ENCODE results near the gene NCKAP5. TPM values are rescaled to one million over a fixed set of nuclear protein-coding genes. Genes with fewer than 3 reads are reported as not detected.

The NCKAP5 gene
- total and polyA plus RNA-seq, 2 experiments from 2014 or later = 2.2 to 5.5 TPM

DNA sequence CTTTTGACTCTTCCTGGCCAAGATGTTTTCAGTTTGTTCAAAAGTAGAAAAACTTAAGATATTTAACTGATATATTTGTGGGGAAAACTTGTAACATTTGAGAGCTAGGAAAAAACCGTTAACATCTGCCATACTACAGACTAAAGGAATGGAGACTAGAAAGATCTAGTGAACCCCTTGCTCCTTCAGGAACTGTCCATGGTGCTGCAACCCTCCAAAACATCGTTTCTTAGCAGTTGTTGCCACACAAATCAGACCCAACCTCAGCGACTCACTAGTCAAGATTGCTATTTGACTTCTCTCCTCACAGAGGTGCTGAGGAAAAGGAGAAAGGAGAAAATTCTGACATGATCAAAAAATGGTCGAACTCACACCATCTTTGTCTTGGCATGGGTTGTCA lies 504.5 kb downstream of the NCKAP5 start:
- no peaks in the 10 kb centered on the region for H3K9me2 ChIP-seq (replicated peaks; ENCODE audit: insufficient read depth)
- no peaks in the 10 kb centered on the region for H3K79me2 ChIP-seq
- no peak overlapping the region for H3K27ac ChIP-seq
- H3K36me3 ChIP-seq (replicated peaks; ENCODE audit: insufficient read depth, low read depth) = no peaks in the 10 kb centered on the region
- no peaks in the 10 kb centered on the region for H3K27me3 ChIP-seq
- DNase-seq (ENCODE audit: low spot score) = peak; percentile 70
- TF ChIP-seq EZH2 (IDR thresholded peaks at IDR 0.05; ENCODE audit: borderline replicate concordance) = no peak
- TF ChIP-seq EZH2phosphoT487 (IDR thresholded peaks at IDR 0.05; ENCODE audit: low read depth, severe bottlenecking, unreplicated experiment) = no peak
- TF ChIP-seq, protein P1, sequence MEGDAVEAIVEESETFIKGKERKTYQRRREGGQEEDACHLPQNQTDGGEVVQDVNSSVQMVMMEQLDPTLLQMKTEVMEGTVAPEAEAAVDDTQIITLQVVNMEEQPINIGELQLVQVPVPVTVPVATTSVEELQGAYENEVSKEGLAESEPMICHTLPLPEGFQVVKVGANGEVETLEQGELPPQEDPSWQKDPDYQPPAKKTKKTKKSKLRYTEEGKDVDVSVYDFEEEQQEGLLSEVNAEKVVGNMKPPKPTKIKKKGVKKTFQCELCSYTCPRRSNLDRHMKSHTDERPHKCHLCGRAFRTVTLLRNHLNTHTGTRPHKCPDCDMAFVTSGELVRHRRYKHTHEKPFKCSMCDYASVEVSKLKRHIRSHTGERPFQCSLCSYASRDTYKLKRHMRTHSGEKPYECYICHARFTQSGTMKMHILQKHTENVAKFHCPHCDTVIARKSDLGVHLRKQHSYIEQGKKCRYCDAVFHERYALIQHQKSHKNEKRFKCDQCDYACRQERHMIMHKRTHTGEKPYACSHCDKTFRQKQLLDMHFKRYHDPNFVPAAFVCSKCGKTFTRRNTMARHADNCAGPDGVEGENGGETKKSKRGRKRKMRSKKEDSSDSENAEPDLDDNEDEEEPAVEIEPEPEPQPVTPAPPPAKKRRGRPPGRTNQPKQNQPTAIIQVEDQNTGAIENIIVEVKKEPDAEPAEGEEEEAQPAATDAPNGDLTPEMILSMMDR (IDR thresholded peaks at IDR 0.05; ENCODE audit: poor library complexity) = no peak
- no peaks in the 10 kb centered on the region for H3K4me1 ChIP-seq (ENCODE audit: insufficient read depth)
- no peak overlapping the region for H3K4me2 ChIP-seq
- H2AFZ ChIP-seq = no peak overlapping the region
- H3K4me3 ChIP-seq = no peak overlapping the region
- 25% methylated on average over 4 of the region's 4 CpGs for WGBS (ENCODE audit: low lambda C conversion rate, missing lambda C conversion rate)
- H4K20me1 ChIP-seq (ENCODE audit: insufficient read depth, poor library complexity, severe bottlenecking) = no peaks in the 10 kb centered on the region
- H3K9me3 ChIP-seq (ENCODE audit: low read depth) = no peaks in the 10 kb centered on the region

DNA sequence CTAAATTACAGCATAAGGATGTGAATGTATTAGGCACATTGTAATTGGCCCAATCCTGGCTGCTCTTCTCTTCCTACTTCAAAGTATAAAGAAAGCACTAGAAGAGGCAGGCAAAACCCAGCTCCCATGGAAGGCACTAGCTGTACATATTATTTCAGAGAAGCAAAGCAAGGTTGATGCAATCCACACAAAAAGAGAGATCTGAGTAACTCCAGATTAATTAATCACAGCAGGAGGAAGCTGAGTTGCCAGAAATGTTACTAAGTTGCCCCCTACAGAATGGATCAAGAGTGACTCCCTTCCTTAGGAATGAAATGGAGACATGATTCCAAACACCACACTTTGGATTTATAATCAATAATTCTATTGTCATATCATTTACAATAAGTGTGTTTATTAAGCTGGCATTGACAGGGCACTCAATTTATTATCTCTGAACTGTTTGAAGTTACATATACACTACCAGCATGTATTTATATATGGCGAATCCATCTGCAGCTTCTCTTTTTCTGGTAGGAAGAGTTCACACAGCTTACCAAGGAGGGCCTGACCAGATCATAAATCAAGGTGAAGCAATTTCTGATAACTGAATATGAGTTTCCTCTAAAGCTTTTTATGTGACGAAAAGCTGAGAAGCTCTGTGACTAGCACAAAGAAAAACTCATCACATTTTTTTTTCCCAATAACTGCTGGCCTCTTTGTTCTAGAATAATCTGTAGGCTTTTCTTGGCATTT lies 505.2 kb downstream of the NCKAP5 start:
- 98% methylated on average over 2 of the region's 2 CpGs for WGBS (ENCODE audit: low lambda C conversion rate, missing lambda C conversion rate)
- TF ChIP-seq EZH2 (IDR thresholded peaks at IDR 0.05; ENCODE audit: borderline replicate concordance) (no peak), EZH2phosphoT487 (IDR thresholded peaks at IDR 0.05; ENCODE audit: low read depth, severe bottlenecking, unreplicated experiment) (no peak)
- TF ChIP-seq, protein P1 (IDR thresholded peaks at IDR 0.05; ENCODE audit: poor library complexity) = no peak
- Histone ChIP-seq H3K4me3 (no peak overlapping the region), H3K4me1 (ENCODE audit: insufficient read depth) (no peaks in the 10 kb centered on the region), H3K27ac (no peak overlapping the region), H3K36me3 (replicated peaks; ENCODE audit: insufficient read depth, low read depth) (no peaks in the 10 kb centered on the region), H2AFZ (no peak overlapping the region), H3K9me2 (replicated peaks; ENCODE audit: insufficient read depth) (no peaks in the 10 kb centered on the region), H3K4me2 (no peak overlapping the region), H3K79me2 (no peaks in the 10 kb centered on the region), H4K20me1 (ENCODE audit: insufficient read depth, poor library complexity, severe bottlenecking) (no peaks in the 10 kb centered on the region), H3K27me3 (no peaks in the 10 kb centered on the region), H3K9me3 (ENCODE audit: low read depth) (no peaks in the 10 kb centered on the region)
- no peak for DNase-seq (ENCODE audit: low spot score)

DNA sequence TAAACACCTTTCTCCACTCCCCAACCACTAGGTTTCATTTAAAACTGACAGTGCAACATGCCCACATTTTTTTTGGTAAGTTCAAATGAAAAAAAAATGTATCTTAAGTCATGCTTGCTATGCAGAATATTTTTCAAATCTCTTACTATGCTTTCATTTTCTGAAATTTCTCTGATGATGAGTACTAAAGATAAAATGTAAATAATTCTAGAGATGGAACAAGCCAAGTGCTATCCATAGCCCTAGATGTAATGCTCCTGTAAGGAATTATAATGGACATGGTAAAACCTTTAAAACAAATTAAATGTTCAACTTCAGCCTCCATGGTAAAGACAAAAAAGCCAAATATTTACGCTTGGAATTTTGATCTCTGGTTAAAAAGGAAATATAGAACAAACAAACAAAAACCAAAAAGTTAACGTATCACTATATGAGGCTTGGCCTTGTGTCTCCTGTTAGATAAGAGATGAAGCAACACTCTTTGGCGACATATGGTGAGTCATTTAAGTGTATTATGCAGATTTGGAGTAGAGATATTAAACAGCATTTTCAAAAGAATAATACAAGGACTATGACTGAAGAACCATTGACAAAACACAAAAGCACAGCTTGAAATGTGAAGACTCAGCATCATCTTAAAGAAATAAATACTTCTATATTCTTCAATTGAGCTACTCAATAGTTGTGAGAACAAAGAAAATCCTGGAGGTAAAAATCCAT lies 506.2 kb downstream of the NCKAP5 start:
- H3K4me2 ChIP-seq = no peak overlapping the region
- H2AFZ ChIP-seq = no peak overlapping the region
- H4K20me1 ChIP-seq (ENCODE audit: insufficient read depth, poor library complexity, severe bottlenecking) = no peaks in the 10 kb centered on the region
- WGBS (ENCODE audit: low lambda C conversion rate, missing lambda C conversion rate) = 75% methylated on average over 3 of the region's 3 CpGs
- no peaks in the 10 kb centered on the region for H3K4me1 ChIP-seq (ENCODE audit: insufficient read depth)
- TF ChIP-seq EZH2phosphoT487 (IDR thresholded peaks at IDR 0.05; ENCODE audit: low read depth, severe bottlenecking, unreplicated experiment) (no peak), EZH2 (IDR thresholded peaks at IDR 0.05; ENCODE audit: borderline replicate concordance) (no peak)
- TF ChIP-seq, protein P1 (IDR thresholded peaks at IDR 0.05; ENCODE audit: poor library complexity) = no peak
- H3K4me3 ChIP-seq = no peak overlapping the region
- no peak for DNase-seq (ENCODE audit: low spot score)
- no peaks in the 10 kb centered on the region for H3K36me3 ChIP-seq (replicated peaks; ENCODE audit: insufficient read depth, low read depth)
- H3K9me3 ChIP-seq (ENCODE audit: low read depth) = no peaks in the 10 kb centered on the region
- H3K9me2 ChIP-seq (replicated peaks; ENCODE audit: insufficient read depth) = no peaks in the 10 kb centered on the region
- no peak overlapping the region for H3K27ac ChIP-seq
- H3K79me2 ChIP-seq = no peaks in the 10 kb centered on the region
- H3K27me3 ChIP-seq = no peaks in the 10 kb centered on the region
